SK-N-SH (cell line): Measurements from ENCODE around the gene YKT6. TPM values are rescaled to one million over a fixed set of nuclear protein-coding genes. Genes with fewer than 3 reads are reported as not detected.

Experiments
- FOSL2 ChIP-seq: IDR thresholded peaks from 2 replicates; pipeline ENCODE4 v1.4.0; 2012; ENCODE audit warnings: low read depth, mild to moderate bottlenecking, moderate library complexity, borderline replicate concordance
- FOXJ3 ChIP-seq: sonication (generic); formaldehyde crosslinking; IDR thresholded peaks from 2 replicates; pipeline ENCODE4 v1.5.1; 2020; ENCODE audit warnings: mild to moderate bottlenecking, missing genetic modification reagents
- FOXM1 ChIP-seq: IDR thresholded peaks from 2 replicates; pipeline ENCODE4 v1.4.0; 2012; ENCODE audit warnings: low read depth, mild to moderate bottlenecking
- GATA2 ChIP-seq: sonication (generic); formaldehyde crosslinking; IDR thresholded peaks from 2 replicates; pipeline ENCODE4 v1.5.0; 2020; ENCODE audit warnings: mild to moderate bottlenecking, missing genetic modification reagents
- MEF2A ChIP-seq: IDR thresholded peaks from 2 replicates; pipeline ENCODE4 v1.4.0; 2012; ENCODE audit warnings: low read depth, borderline replicate concordance
- MXI1 ChIP-seq: IDR thresholded peaks from 2 replicates; pipeline ENCODE4 v1.6.1; 2012; ENCODE audit warnings: mild to moderate bottlenecking, low read depth, low read length, improper control_type of control experiment
- NRF1 ChIP-seq: IDR thresholded peaks from 2 replicates; pipeline ENCODE4 v1.6.1; 2012; ENCODE audit warnings: low read depth, mild to moderate bottlenecking, low read length
- POLR2AphosphoS5 ChIP-seq: IDR thresholded peaks from 2 replicates; pipeline ENCODE4 v1.6.1; 2012; ENCODE audit warnings: low read depth, low read length
- REST ChIP-seq: IDR thresholded peaks from 2 replicates; pipeline ENCODE4 v1.6.1; 2012; ENCODE audit warnings: mild to moderate bottlenecking, low read depth, low read length, moderate library complexity
- RXRA ChIP-seq: IDR thresholded peaks from 2 replicates; pipeline ENCODE4 v1.4.0; 2012; ENCODE audit warnings: low read depth, mild to moderate bottlenecking, borderline replicate concordance
- TCF12 ChIP-seq: IDR thresholded peaks from 2 replicates; pipeline ENCODE4 v1.4.0; 2012
- TEAD4 ChIP-seq: IDR thresholded peaks from 2 replicates; pipeline ENCODE4 v1.4.0; 2012; ENCODE audit warnings: mild to moderate bottlenecking, borderline replicate concordance; ENCODE audit not compliant: insufficient read depth
- YY1 ChIP-seq: IDR thresholded peaks from 2 replicates; pipeline ENCODE4 v1.4.0; 2012; ENCODE audit warnings: low read depth, mild to moderate bottlenecking
- polyA plus RNA-seq, 3 experiments: library from polyadenylated mRNA; depleted of rRNA; stranded (reverse); fragments of >200 nt; gene quantifications; 2 replicates each; pipeline ENCODE4 v1.2.3, GENCODE V29; 2012
- TF ChIP-seq, protein P1 (sequence below): IDR thresholded peaks from 2 replicates; pipeline ENCODE4 v1.4.0; 2012; ENCODE audit warnings: low read depth, borderline replicate concordance
- TF ChIP-seq, protein P2 (sequence below): fragments of 150-350 bp; IDR thresholded peaks from 2 replicates; pipeline ENCODE4 v1.6.1; 2017; ENCODE audit warnings: antibody characterized with exemption, low read length, low read depth, borderline replicate concordance
- TF ChIP-seq, protein P3 (sequence below): IDR thresholded peaks from 2 replicates; pipeline ENCODE4; 2012

YKT6 gene
- polyA plus RNA-seq, 1 of the 3 experiments (the other 2 are of a cell fraction) = 170 TPM

GRCh38 chr7:44257618-44258422 lies 57.0 kb downstream of the YKT6 start (continued):
- no peak for TF ChIP-seq REST
- TF ChIP-seq FOSL2 = no peak; the same call in 1 of the 2 replicates
- TF ChIP-seq TCF12 = no peak; the same call in 1 of the 2 replicates
- TF ChIP-seq MXI1 = peak; percentile 94; the same call in 1 of the 2 replicates
- no peak; the same call in 1 of the 2 replicates for TF ChIP-seq RXRA
- TF ChIP-seq, protein P1, sequence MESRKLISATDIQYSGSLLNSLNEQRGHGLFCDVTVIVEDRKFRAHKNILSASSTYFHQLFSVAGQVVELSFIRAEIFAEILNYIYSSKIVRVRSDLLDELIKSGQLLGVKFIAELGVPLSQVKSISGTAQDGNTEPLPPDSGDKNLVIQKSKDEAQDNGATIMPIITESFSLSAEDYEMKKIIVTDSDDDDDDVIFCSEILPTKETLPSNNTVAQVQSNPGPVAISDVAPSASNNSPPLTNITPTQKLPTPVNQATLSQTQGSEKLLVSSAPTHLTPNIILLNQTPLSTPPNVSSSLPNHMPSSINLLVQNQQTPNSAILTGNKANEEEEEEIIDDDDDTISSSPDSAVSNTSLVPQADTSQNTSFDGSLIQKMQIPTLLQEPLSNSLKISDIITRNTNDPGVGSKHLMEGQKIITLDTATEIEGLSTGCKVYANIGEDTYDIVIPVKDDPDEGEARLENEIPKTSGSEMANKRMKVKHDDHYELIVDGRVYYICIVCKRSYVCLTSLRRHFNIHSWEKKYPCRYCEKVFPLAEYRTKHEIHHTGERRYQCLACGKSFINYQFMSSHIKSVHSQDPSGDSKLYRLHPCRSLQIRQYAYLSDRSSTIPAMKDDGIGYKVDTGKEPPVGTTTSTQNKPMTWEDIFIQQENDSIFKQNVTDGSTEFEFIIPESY = no peak
- no peak for TF ChIP-seq FOXJ3 (CRISPR knock-in tag)
- TF ChIP-seq GATA2 (CRISPR knock-in tag) = no peak
- TF ChIP-seq MEF2A = peak; percentile 99
- no peak for TF ChIP-seq YY1
- TF ChIP-seq NRF1 = peak; percentile 52
- TF ChIP-seq, protein P2, sequence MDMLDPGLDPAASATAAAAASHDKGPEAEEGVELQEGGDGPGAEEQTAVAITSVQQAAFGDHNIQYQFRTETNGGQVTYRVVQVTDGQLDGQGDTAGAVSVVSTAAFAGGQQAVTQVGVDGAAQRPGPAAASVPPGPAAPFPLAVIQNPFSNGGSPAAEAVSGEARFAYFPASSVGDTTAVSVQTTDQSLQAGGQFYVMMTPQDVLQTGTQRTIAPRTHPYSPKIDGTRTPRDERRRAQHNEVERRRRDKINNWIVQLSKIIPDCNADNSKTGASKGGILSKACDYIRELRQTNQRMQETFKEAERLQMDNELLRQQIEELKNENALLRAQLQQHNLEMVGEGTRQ = no peak
- TF ChIP-seq FOXM1 = no peak
- TF ChIP-seq, protein P3, sequence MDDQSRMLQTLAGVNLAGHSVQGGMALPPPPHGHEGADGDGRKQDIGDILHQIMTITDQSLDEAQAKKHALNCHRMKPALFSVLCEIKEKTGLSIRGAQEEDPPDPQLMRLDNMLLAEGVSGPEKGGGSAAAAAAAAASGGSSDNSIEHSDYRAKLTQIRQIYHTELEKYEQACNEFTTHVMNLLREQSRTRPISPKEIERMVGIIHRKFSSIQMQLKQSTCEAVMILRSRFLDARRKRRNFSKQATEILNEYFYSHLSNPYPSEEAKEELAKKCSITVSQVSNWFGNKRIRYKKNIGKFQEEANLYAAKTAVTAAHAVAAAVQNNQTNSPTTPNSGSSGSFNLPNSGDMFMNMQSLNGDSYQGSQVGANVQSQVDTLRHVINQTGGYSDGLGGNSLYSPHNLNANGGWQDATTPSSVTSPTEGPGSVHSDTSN = peak; percentile 90
- no peak; the same call in 1 of the 2 replicates for TF ChIP-seq POLR2AphosphoS5
- no peak for TF ChIP-seq TEAD4
- TF ChIP-seq, all 33 proteins: peak for 7
